Body of pancreas (tissue), 4 donors: ENCODE results near the gene TGFBR3. TPM values are rescaled to one million over a fixed set of nuclear protein-coding genes. Genes with fewer than 3 reads are reported as not detected.

ENCODE experiments used
- ATAC-seq: fragments of 150-250 bp; one replicate; pipeline ENCODE4 v1.9.1; 2016
- DNase-seq, 4 donors: peaks; one replicate each; pipeline ENCODE4 v3.0.0-alpha.2; 2019
- H3K27ac ChIP-seq, 4 donors: fragments of 200-600 bp; sonication (generic); 1 replicate in 3 of 4; 2 replicates in 1 of 4; pipeline versions ENCODE4 v1.5.1 to v1.6.1; 2016 to 2019; ENCODE audit warnings: mild to moderate bottlenecking in 1 of 4, mixed read lengths in 1 of 4, moderate library complexity in 1 of 4
- H3K27me3 ChIP-seq, 2 donors: fragments of 200-600 bp; sonication (generic); one replicate each; pipeline ENCODE4 v1.6.0; 2016; ENCODE audit warnings: mild to moderate bottlenecking in 1 of 2
- H3K36me3 ChIP-seq, 2 donors: fragments of 200-600 bp; sonication (generic); replicated peaks in 1 of 2; 2 replicates each; pipeline ENCODE4 v1.5.1; 2016; ENCODE audit warnings: low read depth in 2 of 2; ENCODE audit not compliant: insufficient read depth in 1 of 2
- H3K4me1 ChIP-seq: fragments of 200-600 bp; sonication (generic); one replicate; pipeline ENCODE4 v1.6.0; 2016
- H3K4me3 ChIP-seq, 2 donors: fragments of 200-600 bp; sonication (generic); 1 replicate in 1 of 2; 2 replicates in 1 of 2; pipeline ENCODE4 v1.5.1; 2016 to 2019
- H3K9me3 ChIP-seq, 3 donors: fragments of 200-600 bp; sonication (generic); 1 replicate in 2 of 3; 2 replicates in 1 of 3; pipeline ENCODE4 v1.5.1; 2016
- POLR2A ChIP-seq, 3 donors: fragments of 450-650 bp; IDR thresholded peaks; one replicate each; pipeline ENCODE4 v1.6.1; 2016; ENCODE audit warnings: antibody characterized with exemption in 3 of 3, mild to moderate bottlenecking in 2 of 3
- WGBS, 2 donors: methylation state at CpG; one replicate each; pipeline ENCODE4 v1.1.5; 2017; 5-methylcytosine and 5-hydroxymethylcytosine counted together
- intact Hi-C: fragments of 100-400 bp; cut with DNase I; formaldehyde crosslinking; loops from one replicate; pipeline ENCODE4 v1.15.1; 2023
- total RNA-seq, 2 donors: library from RNA; depleted of rRNA; stranded (reverse); fragments of >200 nt; gene quantifications; one replicate each; pipeline ENCODE4 v1.1.0, GENCODE V29; 2016
- TF ChIP-seq, protein P1 (sequence below), 7 experiments: fragments of 450-650 bp in 4 of 7; fragments of 200-600 bp in 3 of 7; sonication (generic) in 3 of 7; IDR thresholded peaks; one replicate each; pipeline ENCODE4 v1.5.1; 2016 to 2019; ENCODE audit warnings: antibody characterized with exemption in 7 of 7

TGFBR3 gene
- total RNA-seq, 2 donors from 2014 or later = 52.4 to 63.6 TPM

DNA sequence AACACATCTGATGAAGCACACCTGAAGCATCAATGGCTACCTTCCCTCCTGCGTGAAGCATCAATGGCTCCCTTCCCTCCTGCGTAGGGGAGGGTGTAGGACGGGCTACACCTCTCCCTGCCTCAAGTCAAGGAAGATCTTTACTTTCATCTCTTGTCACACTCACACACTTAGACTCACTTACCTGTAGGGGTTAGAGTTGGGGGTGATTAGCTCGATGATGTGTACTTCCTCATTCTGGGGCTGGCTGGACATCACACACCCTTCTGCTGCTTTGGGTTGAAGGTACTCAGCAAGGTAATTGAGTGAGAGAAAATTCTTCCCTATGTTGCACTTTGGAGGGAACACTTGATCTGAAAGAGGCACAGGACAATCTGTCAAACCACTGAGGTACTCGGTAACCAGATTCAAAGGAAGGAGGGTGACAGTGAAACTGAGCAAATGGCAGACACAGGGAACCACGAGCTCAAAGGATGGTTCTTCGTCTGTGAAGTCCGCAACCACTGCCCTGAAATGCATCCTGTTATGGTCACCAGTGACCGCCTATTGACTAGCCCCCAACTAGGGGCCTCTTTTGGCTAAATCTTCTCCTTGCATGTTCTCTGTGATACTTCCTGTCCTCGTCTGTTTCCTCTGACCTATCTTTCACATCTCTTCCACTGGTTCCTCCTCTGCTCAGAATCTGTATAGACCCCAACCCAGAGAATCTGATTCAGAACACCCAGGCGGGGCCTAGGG is 156.2 kb downstream of the TGFBR3 start:
- H3K4me1 ChIP-seq = peaks cover 30% of the 10 kb centered on the region
- 73 to 94% methylated on average over 10 to 11 of the region's 11 CpGs for WGBS, 2 donors
- ATAC-seq (no peak), DNase-seq (no peak)
- intact Hi-C loops = loop anchor here (10.0 kb wide), 1 partner anchor 155 kb away; the partner anchor contains the start of gene TGFBR3
- H3K36me3 ChIP-seq = no peaks in the 10 kb centered on the region
- TF ChIP-seq, protein P1, sequence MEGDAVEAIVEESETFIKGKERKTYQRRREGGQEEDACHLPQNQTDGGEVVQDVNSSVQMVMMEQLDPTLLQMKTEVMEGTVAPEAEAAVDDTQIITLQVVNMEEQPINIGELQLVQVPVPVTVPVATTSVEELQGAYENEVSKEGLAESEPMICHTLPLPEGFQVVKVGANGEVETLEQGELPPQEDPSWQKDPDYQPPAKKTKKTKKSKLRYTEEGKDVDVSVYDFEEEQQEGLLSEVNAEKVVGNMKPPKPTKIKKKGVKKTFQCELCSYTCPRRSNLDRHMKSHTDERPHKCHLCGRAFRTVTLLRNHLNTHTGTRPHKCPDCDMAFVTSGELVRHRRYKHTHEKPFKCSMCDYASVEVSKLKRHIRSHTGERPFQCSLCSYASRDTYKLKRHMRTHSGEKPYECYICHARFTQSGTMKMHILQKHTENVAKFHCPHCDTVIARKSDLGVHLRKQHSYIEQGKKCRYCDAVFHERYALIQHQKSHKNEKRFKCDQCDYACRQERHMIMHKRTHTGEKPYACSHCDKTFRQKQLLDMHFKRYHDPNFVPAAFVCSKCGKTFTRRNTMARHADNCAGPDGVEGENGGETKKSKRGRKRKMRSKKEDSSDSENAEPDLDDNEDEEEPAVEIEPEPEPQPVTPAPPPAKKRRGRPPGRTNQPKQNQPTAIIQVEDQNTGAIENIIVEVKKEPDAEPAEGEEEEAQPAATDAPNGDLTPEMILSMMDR (IDR thresholded peaks at IDR 0.05) = no peak
- TF ChIP-seq POLR2A (IDR thresholded peaks at IDR 0.05) = no peak
- H3K9me3 ChIP-seq = no peaks in the 10 kb centered on the region
- no peak overlapping the region for H3K4me3 ChIP-seq
- H3K27ac ChIP-seq = no peak overlapping the region
- H3K27me3 ChIP-seq = no peaks in the 10 kb centered on the region

DNA sequence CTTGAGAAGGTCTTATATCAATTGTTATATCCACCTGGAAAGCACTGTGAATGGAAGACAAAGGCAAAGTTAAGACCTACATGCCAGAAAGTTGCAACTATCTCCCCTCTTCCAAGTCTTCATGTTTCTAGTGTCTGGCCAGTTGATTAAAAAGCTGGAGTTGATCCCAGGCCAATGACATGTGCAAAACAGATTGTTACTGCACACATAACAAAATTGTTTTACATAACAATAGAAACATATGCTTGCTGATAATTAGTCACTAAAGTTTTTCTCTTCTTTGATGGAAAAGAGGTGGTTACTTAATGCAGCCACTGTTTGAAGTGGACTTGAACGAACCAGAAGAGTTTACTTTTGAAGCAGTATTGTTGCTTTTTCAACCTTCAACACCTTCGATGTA is 158.2 kb downstream of the TGFBR3 start:
- ATAC-seq (no peak), DNase-seq (no peak)
- Histone ChIP-seq H3K4me1 (peaks cover 30% of the 10 kb centered on the region), H3K9me3 (no peaks in the 10 kb centered on the region), H3K36me3 (no peaks in the 10 kb centered on the region), H3K27ac (no peak overlapping the region), H3K4me3 (no peak overlapping the region), H3K27me3 (no peaks in the 10 kb centered on the region)
- TF ChIP-seq, protein P1 (IDR thresholded peaks at IDR 0.05) = no peak
- TF ChIP-seq POLR2A (IDR thresholded peaks at IDR 0.05) = no peak
- intact Hi-C loops = loop anchor here (10.0 kb wide), 1 partner anchor 157 kb away; the partner anchor contains the start of gene TGFBR3
- WGBS, 2 donors = 91 to 92% methylated on average over 2 of the region's 2 CpGs

DNA sequence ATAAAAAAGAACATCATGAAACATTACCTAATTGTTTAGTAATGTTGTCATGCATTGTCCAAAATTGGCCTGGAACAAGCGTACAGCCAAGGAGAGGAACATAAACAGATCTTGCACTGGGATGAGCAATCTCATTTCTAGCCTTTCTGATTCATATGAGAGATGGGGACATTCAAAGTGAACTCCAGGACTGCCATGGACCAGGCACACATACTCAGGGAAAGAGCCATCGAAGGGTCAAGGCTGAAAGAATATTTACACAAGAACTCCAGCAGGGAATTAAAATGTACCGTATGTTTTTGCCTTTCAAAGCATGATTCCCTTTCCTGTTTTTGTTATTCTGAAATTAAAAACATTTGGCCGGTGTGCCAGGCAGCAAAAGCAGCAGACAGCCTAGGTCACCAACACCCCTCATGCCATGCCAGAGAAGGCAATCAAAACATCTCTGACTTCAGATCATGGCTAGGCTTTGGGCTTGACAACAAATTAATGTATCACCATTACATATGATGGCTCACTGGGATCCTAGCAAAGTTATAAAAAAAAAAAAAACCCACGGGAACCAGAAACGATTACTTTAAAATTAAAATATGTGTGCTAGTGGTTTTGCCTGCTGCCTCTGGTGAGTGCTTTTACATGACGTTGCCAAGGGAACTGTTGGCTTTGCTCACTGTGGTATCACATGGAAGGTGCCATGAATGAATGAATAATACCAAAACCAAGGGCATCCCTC is 159.8 kb downstream of the TGFBR3 start:
- peak; percentile 74 for ATAC-seq

DNA sequence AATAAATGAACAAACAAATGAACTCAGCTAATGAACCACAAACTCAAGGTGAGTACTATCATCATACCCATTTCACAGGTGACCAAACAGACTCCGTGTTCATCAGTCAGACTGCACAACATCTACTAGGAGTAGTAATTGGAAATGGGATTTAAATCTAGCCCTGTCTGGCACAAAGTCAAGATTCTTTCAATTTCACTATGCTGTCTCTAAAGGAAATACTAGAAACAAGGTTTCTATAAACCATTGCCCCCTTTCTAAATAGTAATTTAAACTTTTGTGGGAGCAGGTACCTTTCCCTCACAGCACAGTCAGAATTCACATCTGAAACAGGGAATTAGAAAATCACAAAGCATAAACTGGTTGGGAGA is 160.3 kb downstream of the TGFBR3 start:
- no peak for ATAC-seq

More for the DNA sequence above, 159.8 kb downstream of the TGFBR3 start:
- Histone ChIP-seq H3K4me1 (peaks cover 14% of the 10 kb centered on the region), H3K27ac (peak overlapping the region in 1 of 4 donors; percentile 4), H3K4me3 (no peak overlapping the region), H3K36me3 (peaks cover 0 to 2% of the 10 kb centered on the region in 2 donors), H3K27me3 (no peaks in the 10 kb centered on the region), H3K9me3 (no peaks in the 10 kb centered on the region)
- no peak for TF ChIP-seq POLR2A (IDR thresholded peaks at IDR 0.05)
- TF ChIP-seq, protein P1 (IDR thresholded peaks at IDR 0.05) = no peak
- peak in 1 of 4 donors; percentile 39 for DNase-seq
- 64 to 75% methylated on average over 7 of the region's 7 CpGs for WGBS, 2 donors
- intact Hi-C loops = loop anchor here (10.0 kb wide), 1 partner anchor 159 kb away; the partner anchor contains the start of gene TGFBR3

More for the DNA sequence above, 160.3 kb downstream of the TGFBR3 start:
- Histone ChIP-seq H3K4me1 (peaks cover 8% of the 10 kb centered on the region), H3K36me3 (peaks cover 0 to 2% of the 10 kb centered on the region in 2 donors), H3K9me3 (no peaks in the 10 kb centered on the region), H3K4me3 (no peak overlapping the region), H3K27ac (peak overlapping the region in 1 of 4 donors; percentile 9), H3K27me3 (no peaks in the 10 kb centered on the region)
- TF ChIP-seq, protein P1 (IDR thresholded peaks at IDR 0.05) = no peak
- no peak for TF ChIP-seq POLR2A (IDR thresholded peaks at IDR 0.05)
- intact Hi-C loops = loop anchor here (10.0 kb wide), 1 partner anchor 159 kb away; the partner anchor contains the start of gene TGFBR3
- 90 to 91% methylated on average over 1 of the region's 1 CpG for WGBS, 2 donors
- DNase-seq = no peak
